ENCODE measurements around the gene HNRNPUL2.

Gene HNRNPUL2

DNA sequence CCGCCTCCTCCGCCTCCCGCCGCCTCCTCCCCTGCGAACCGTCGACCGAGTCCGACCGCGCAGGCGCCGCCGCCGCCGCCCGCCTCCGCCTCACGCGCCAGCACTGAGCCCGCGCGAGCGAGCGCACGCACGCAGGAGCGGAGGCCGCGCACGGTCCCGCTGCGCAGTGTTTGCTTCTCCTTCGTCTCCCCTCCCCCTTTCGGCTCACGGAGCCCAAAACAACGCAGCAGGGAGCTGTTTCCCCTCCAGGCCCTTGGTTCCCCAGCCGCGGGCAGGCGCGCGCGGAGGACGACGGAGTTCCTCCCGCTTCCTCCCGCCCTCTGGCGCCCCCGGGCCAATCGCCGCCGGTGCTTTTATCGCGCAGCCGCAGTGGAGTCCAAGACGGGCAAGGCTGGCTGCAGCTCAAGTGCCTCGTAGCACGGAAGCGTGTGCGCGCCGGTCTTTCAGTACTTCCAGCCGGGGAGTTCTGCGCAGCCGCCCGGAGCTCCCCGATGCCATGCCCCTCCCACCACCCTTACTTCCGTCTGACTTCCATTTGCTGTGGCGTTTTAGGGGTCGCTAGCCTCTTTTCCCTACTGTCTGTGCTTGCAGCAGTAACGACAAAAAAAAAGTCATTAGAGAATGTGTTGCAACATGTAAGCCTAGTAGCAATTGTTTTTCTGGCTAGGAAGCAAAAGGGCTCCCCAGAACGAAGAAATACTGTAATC lies at the start of gene HNRNPUL2:
Gene HNRNPUL2, minus strand, starts transcription at position 293 of the 707 bp plus-strand sequence. CDS start 301 bp downstream, outside the sequence.
- no peak; the same call in 1 of the 2 replicates for TF ChIP-seq TCF12 (IDR thresholded peaks at IDR 0.05; ENCODE audit: low read depth)
- no peak for TF ChIP-seq CEBPB (IDR thresholded peaks at IDR 0.05)
- TF ChIP-seq MAX (IDR thresholded peaks at IDR 0.05), result peak; percentile 95
- TF ChIP-seq EP300 (IDR thresholded peaks at IDR 0.05; ENCODE audit: borderline replicate concordance), result peak; percentile 26; the same call in 1 of the 2 replicates
- TF ChIP-seq NFIC (IDR thresholded peaks at IDR 0.05), result no peak
- TF ChIP-seq USF1 (IDR thresholded peaks at IDR 0.05), result no peak
- peak; percentile 57; the same call in 1 of the 2 replicates for TF ChIP-seq TAF1 (IDR thresholded peaks at IDR 0.05; ENCODE audit: low read depth)
- TF ChIP-seq, protein P1, sequence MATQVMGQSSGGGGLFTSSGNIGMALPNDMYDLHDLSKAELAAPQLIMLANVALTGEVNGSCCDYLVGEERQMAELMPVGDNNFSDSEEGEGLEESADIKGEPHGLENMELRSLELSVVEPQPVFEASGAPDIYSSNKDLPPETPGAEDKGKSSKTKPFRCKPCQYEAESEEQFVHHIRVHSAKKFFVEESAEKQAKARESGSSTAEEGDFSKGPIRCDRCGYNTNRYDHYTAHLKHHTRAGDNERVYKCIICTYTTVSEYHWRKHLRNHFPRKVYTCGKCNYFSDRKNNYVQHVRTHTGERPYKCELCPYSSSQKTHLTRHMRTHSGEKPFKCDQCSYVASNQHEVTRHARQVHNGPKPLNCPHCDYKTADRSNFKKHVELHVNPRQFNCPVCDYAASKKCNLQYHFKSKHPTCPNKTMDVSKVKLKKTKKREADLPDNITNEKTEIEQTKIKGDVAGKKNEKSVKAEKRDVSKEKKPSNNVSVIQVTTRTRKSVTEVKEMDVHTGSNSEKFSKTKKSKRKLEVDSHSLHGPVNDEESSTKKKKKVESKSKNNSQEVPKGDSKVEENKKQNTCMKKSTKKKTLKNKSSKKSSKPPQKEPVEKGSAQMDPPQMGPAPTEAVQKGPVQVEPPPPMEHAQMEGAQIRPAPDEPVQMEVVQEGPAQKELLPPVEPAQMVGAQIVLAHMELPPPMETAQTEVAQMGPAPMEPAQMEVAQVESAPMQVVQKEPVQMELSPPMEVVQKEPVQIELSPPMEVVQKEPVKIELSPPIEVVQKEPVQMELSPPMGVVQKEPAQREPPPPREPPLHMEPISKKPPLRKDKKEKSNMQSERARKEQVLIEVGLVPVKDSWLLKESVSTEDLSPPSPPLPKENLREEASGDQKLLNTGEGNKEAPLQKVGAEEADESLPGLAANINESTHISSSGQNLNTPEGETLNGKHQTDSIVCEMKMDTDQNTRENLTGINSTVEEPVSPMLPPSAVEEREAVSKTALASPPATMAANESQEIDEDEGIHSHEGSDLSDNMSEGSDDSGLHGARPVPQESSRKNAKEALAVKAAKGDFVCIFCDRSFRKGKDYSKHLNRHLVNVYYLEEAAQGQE (IDR thresholded peaks at IDR 0.05; ENCODE audit: low read depth), result no peak
- TF ChIP-seq TEAD4 (IDR thresholded peaks at IDR 0.05), result no peak; the same call in 1 of the 2 replicates
- TF ChIP-seq FOXM1 (IDR thresholded peaks at IDR 0.05; ENCODE audit: borderline replicate concordance, low read depth), result no peak
- peak; percentile 71 for TF ChIP-seq EGR1 (IDR thresholded peaks at IDR 0.05)
- no peak for TF ChIP-seq ZBTB7A (IDR thresholded peaks at IDR 0.05; ENCODE audit: low read depth)
- TF ChIP-seq RAD21 (IDR thresholded peaks at IDR 0.05; ENCODE audit: low read depth), result no peak; the same call in 1 of the 2 replicates
- no peak; the same call in 1 of the 2 replicates for TF ChIP-seq CREB1 (IDR thresholded peaks at IDR 0.05; ENCODE audit: low read depth)
- peak; percentile 62; the same call in 1 of the 2 replicates for TF ChIP-seq YY1 (IDR thresholded peaks at IDR 0.05; ENCODE audit: low read depth)

GRCh38 chr11:62775646-62776045 lies 48.4 kb upstream of the HNRNPUL2 start:
- TF ChIP-seq CEBPB (IDR thresholded peaks at IDR 0.05) (no peak), YY1 (IDR thresholded peaks at IDR 0.05; ENCODE audit: low read depth) (no peak), TCF12 (IDR thresholded peaks at IDR 0.05; ENCODE audit: low read depth) (no peak), FOXM1 (IDR thresholded peaks at IDR 0.05; ENCODE audit: borderline replicate concordance, low read depth) (no peak), MAX (IDR thresholded peaks at IDR 0.05) (no peak), EGR1 (IDR thresholded peaks at IDR 0.05) (no peak), ZBTB7A (IDR thresholded peaks at IDR 0.05; ENCODE audit: low read depth) (no peak), EP300 (IDR thresholded peaks at IDR 0.05; ENCODE audit: borderline replicate concordance) (no peak), TEAD4 (IDR thresholded peaks at IDR 0.05) (no peak), CREB1 (IDR thresholded peaks at IDR 0.05; ENCODE audit: low read depth) (no peak), USF1 (IDR thresholded peaks at IDR 0.05) (no peak), TAF1 (IDR thresholded peaks at IDR 0.05; ENCODE audit: low read depth) (no peak), RAD21 (IDR thresholded peaks at IDR 0.05; ENCODE audit: low read depth) (no peak)
- TF ChIP-seq, protein P1 (IDR thresholded peaks at IDR 0.05; ENCODE audit: low read depth), result no peak

DNA sequence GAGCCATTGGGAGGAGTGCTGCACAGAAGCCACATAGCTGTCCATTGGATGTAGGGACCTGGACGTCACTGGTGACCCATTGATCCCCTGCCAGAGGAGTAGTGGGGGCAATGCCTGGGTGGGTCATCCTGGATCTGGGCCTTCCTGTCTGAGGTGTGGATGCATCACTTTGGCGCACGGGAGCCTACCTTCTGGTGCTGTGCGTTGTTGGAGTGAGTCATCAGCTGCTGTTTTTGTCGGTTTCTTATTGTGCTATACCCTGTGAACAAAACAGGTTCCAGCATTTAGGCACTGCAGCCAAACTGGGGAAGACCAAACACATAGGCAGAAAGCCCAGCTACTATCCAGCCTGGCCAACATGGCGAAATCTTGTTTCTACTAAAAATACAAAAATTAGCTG lies 47.1 kb upstream of the HNRNPUL2 start:
- TF ChIP-seq TEAD4 (IDR thresholded peaks at IDR 0.05) (no peak), TAF1 (IDR thresholded peaks at IDR 0.05; ENCODE audit: low read depth) (no peak), TCF12 (IDR thresholded peaks at IDR 0.05; ENCODE audit: low read depth) (no peak), NFIC (IDR thresholded peaks at IDR 0.05) (no peak)

DNA sequence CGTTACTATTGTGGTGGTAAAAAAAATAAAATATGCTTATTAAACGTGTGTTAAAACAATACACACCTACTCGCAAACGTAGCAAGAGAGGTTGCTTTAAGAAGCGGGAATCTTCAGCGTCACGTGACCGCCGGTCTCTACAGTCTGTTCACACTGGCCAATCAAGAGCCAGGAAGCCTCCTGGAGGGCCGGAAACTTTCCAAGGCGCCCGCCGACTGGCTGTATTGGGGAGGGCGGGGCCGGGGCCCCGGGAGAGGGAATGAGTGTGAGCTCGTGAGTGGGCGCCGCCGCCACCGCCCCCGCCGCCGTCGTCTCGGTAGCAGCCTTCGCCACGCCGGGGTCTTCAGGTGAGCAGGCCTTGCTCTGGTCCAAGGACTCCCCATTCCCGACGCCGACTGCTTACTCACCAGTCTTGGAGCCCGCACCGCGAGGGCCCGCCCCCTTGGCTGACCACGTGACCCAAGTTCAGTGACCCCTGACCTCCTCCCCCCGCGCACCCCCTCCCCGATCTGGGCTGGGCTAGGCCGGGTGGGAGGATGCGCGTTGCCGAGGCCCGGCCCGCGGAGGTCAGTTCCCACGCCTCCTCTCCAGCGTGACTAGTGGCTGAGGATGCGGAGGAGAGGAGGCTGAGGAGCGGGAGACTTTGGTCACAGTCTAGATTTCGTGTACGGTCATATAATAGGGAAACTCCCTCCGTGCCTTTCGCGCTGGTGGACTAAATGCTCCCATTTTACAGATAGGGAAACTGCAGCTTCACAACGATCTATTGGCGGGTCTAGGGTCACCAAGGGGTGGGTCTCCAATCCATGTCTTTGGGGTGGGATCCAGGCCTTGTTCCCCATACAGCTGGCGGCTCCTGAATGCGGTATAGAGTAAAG lies 44.1 kb upstream of the HNRNPUL2 start, which contains the start of gene TAF6L:
Gene TAF6L, plus strand, starts transcription at position 253 of the 878 bp plus-strand sequence. CDS start 4,388 bp downstream, outside the sequence.
- TF ChIP-seq EGR1 (IDR thresholded peaks at IDR 0.05), result peak; percentile 83
- TF ChIP-seq USF1 (IDR thresholded peaks at IDR 0.05), result peak; percentile 94
- peak; percentile 86 for TF ChIP-seq ZBTB7A (IDR thresholded peaks at IDR 0.05; ENCODE audit: low read depth)
- TF ChIP-seq TAF1 (IDR thresholded peaks at IDR 0.05; ENCODE audit: low read depth), result peak; percentile 28; the same call in 1 of the 2 replicates
- no peak for TF ChIP-seq RAD21 (IDR thresholded peaks at IDR 0.05; ENCODE audit: low read depth)
- TF ChIP-seq CREB1 (IDR thresholded peaks at IDR 0.05; ENCODE audit: low read depth), result no peak
- TF ChIP-seq MAX (IDR thresholded peaks at IDR 0.05), result peak; percentile 65; the same call in 1 of the 2 replicates

Data from Ishikawa (cell line).